KG1 (cell line): ENCODE measurements around the gene CTRB2.
"Not testable (repeated sequence)": the region's sequence is repeated elsewhere in the genome, so short reads cannot be mapped to it uniquely, and the experiment has no call there.

Experiments used
- DNase-seq: peaks from one replicate; lab custom pipeline; 2025; lab: John Stamatoyannopoulos, UW

The CTRB2 gene

GRCh38 chr16:75242436-75243078 lies 35.6 kb upstream of the CTRB2 start:
- not testable (repeated sequence) for DNase-seq

- DNase-seq, result no peak
Observed at GRCh38 chr16:75241955-75242354, 35.0 kb upstream of the CTRB2 start.

GRCh38 chr16:75241412-75241811 lies 34.5 kb upstream of the CTRB2 start:
- no peak for DNase-seq

GRCh38 chr16:75240633-75241032 lies 33.7 kb upstream of the CTRB2 start:
- DNase-seq, result not testable (repeated sequence)

GRCh38 chr16:75239542-75240122 lies 32.7 kb upstream of the CTRB2 start:
- no peak for DNase-seq

GRCh38 chr16:75238853-75239541 lies 32.0 kb upstream of the CTRB2 start:
- DNase-seq, result no peak

- DNase-seq, result no peak
Observed at GRCh38 chr16:75238132-75238852, 31.3 kb upstream of the CTRB2 start.

GRCh38 chr16:75237398-75238131 lies 30.6 kb upstream of the CTRB2 start:
- DNase-seq, result no peak

- DNase-seq, result no peak
Observed at GRCh38 chr16:75236736-75237397, 29.9 kb upstream of the CTRB2 start.

- no peak for DNase-seq
Observed at GRCh38 chr16:75236232-75236631, 29.3 kb upstream of the CTRB2 start.

GRCh38 chr16:75235721-75236193 lies 28.8 kb upstream of the CTRB2 start:
- no peak for DNase-seq

GRCh38 chr16:75234856-75235696 lies 28.1 kb upstream of the CTRB2 start:
- no peak for DNase-seq

GRCh38 chr16:75233611-75233938 lies 26.6 kb upstream of the CTRB2 start:
- no peak for DNase-seq

GRCh38 chr16:75231570-75231969 lies 24.6 kb upstream of the CTRB2 start:
- DNase-seq, result no peak

- DNase-seq, result no peak
Observed at GRCh38 chr16:75230471-75231110, 23.6 kb upstream of the CTRB2 start.

GRCh38 chr16:75229172-75230031 lies 22.4 kb upstream of the CTRB2 start:
- no peak for DNase-seq

- DNase-seq, result no peak
Observed at GRCh38 chr16:75228143-75228976, 21.4 kb upstream of the CTRB2 start.
